ENCODE measurements around the gene ROR1. TPM values are rescaled to one million over a fixed set of nuclear protein-coding genes. Genes with fewer than 3 reads are reported as not detected.

ROR1 gene
- total and polyA plus RNA-seq, 2 of the 4 experiments (the other 2 are of a cell fraction): 4.4 to 10.0 TPM

DNA sequence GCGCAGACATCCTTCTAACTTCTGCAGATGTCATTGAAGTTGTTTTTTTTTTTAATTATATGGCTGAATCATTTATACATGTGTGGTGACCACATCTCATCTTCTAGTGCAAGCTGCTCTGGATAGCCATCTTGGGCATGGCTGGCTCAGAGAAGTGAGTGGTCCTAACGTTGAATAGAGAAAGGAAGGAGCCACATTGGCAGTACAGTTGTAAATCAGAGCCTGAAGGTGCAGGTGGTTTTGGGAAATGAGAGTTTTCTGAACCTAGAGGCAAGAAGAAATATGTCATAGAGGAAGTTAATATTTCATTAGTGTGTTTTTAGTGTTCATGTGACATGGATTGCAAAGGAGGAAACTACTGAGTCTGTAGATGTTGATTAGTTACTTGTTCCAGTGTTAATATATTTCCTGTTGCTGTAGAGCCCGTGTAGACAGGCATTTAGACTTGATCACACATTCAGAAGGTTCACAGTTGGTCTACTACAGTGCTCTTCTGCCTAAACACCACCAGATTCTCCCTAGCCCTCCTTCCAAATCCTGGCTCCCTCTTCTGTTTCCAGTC, 163.7 kb downstream of the ROR1 start:
- no peak overlapping the region for H3K14ac ChIP-seq (replicated peaks; ENCODE audit: low read depth, low read length)
- no peak overlapping the region for H3K4ac ChIP-seq (ENCODE audit: low read depth, low read length)
- ATAC-seq (ENCODE audit: low read depth) (no peak), DNase-seq (no peak)
- H3K36me3 ChIP-seq (ENCODE audit: control insufficient read depth, insufficient read depth, low read length): no peaks in the 10 kb centered on the region
- TF ChIP-seq, protein P1, sequence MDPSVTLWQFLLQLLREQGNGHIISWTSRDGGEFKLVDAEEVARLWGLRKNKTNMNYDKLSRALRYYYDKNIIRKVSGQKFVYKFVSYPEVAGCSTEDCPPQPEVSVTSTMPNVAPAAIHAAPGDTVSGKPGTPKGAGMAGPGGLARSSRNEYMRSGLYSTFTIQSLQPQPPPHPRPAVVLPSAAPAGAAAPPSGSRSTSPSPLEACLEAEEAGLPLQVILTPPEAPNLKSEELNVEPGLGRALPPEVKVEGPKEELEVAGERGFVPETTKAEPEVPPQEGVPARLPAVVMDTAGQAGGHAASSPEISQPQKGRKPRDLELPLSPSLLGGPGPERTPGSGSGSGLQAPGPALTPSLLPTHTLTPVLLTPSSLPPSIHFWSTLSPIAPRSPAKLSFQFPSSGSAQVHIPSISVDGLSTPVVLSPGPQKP (IDR thresholded peaks at IDR 0.05; ENCODE audit: borderline replicate concordance, low read depth, low read length): no peak
- no peak overlapping the region for H2AK5ac ChIP-seq (ENCODE audit: low read depth, low read length)
- H2BK15ac ChIP-seq (ENCODE audit: low read depth, low read length): no peak overlapping the region
- no peak overlapping the region for H2AFZ ChIP-seq (replicated peaks; ENCODE audit: low read length, poor library complexity)
- no peaks in the 10 kb centered on the region for H3K27me3 ChIP-seq (ENCODE audit: control insufficient read depth, insufficient read depth, low read length)
- H3K18ac ChIP-seq (ENCODE audit: low read depth, low read length): no peak overlapping the region
- no peak overlapping the region for H2BK5ac ChIP-seq (ENCODE audit: low read depth, low read length, poor library complexity, severe bottlenecking)
- no peak overlapping the region for H2BK120ac ChIP-seq (ENCODE audit: low read depth, low read length)
- no peak overlapping the region for H2BK20ac ChIP-seq (ENCODE audit: low read depth, low read length)
- H3K56ac ChIP-seq (ENCODE audit: extremely low read depth, insufficient read depth, low read length): no peak overlapping the region
- no peak overlapping the region for H3K4me2 ChIP-seq (ENCODE audit: low read depth, low read length)
- no peak overlapping the region for H3K9ac ChIP-seq (ENCODE audit: low read depth, low read length)
- H3K9me3 ChIP-seq (ENCODE audit: control insufficient read depth, insufficient read depth, low read length): no peaks in the 10 kb centered on the region
- H3K79me1 ChIP-seq (ENCODE audit: low read depth in 1 of 2, low read length in 2 of 2): no peaks in the 10 kb centered on the region
- no peak overlapping the region for H3K27ac ChIP-seq (ENCODE audit: insufficient read depth, low read length)
- CTCF ChIA-PET: no interaction called here
- intact Hi-C loops (cut with micrococcal nuclease): no loop called here
- H3K4me1 ChIP-seq (ENCODE audit: control insufficient read depth, insufficient read depth, low read length): no peaks in the 10 kb centered on the region
- no peak overlapping the region for H4K91ac ChIP-seq (ENCODE audit: insufficient read depth, low read depth, low read length)
- BruUV-seq (replicated peaks): no TSS peak
- no peak overlapping the region for H3K23ac ChIP-seq (ENCODE audit: low read depth, low read length)
- no peaks in the 10 kb centered on the region for H4K20me1 ChIP-seq (ENCODE audit: insufficient read depth, low read length)
- H3K4me3 ChIP-seq (ENCODE audit: insufficient read depth, low read depth, low read length): no peak overlapping the region
- POLR2A ChIA-PET (ENCODE audit: unreplicated experiment): no interaction called here
- H4K8ac ChIP-seq (ENCODE audit: low read depth in 2 of 2, low read length in 2 of 2): no peak overlapping the region
- in situ Hi-C loops (cut with MboI; ENCODE audit: low sequenced_read_pairs): no loop called here
- no peak overlapping the region for H4K5ac ChIP-seq (ENCODE audit: low read depth, low read length)
- no CpG with 5 or more reads among the region's 3 CpGs for WGBS, 2 experiments (ENCODE audit: extremely low coverage in 2 of 2, insufficient read length in 1 of 2)
- no peaks in the 10 kb centered on the region for H3K9me1 ChIP-seq (ENCODE audit: insufficient read depth, low read length)
- no peak overlapping the region for H2AK9ac ChIP-seq (replicated peaks; ENCODE audit: low read depth, low read length, poor library complexity)
- dilution Hi-C loops (cut with HindIII; ENCODE audit: low sequenced_read_pairs, unreplicated experiment): no loop called here
